Central memory CD8-positive, alpha-beta T cell (primary cell): ENCODE data around the gene MRPS18B.

Experiments
- ATAC-seq: fragments of 150-1000 bp; cut with Tn5 transposase; replicated peaks from 2 replicates; pipeline ENCODE4 v1.10.0; 2022; ENCODE audit warnings: mild to moderate bottlenecking, moderate FRiP score, moderate number of reproducible peaks; ENCODE audit not compliant: poor library complexity, severe bottlenecking; ENCODE audit errors: extremely low read depth
- DNase-seq, 2 donors: peaks; one replicate each; pipeline ENCODE4 v3.0.0; 2021; ENCODE audit warnings: low spot score in 2 of 2
- H3K27ac Mint-ChIP-seq: one replicate; pipeline ENCODE4 v1.8.0; 2022; ENCODE audit warnings: low read depth, mild to moderate bottlenecking, moderate library complexity, mixed read lengths
- H3K27me3 Mint-ChIP-seq: one replicate; pipeline ENCODE4 v1.8.0; 2022; ENCODE audit warnings: mixed read lengths
- H3K36me3 Mint-ChIP-seq: one replicate; pipeline ENCODE4 v1.8.0; 2022; ENCODE audit warnings: mild to moderate bottlenecking, moderate library complexity, mixed read lengths; ENCODE audit not compliant: insufficient read depth
- H3K4me1 Mint-ChIP-seq: one replicate; pipeline ENCODE4 v1.8.0; 2022; ENCODE audit warnings: mixed read lengths
- H3K4me3 Mint-ChIP-seq: one replicate; pipeline ENCODE4 v1.8.0; 2022; ENCODE audit warnings: mild to moderate bottlenecking, moderate library complexity, mixed read lengths
- H3K9me3 Mint-ChIP-seq: one replicate; pipeline ENCODE4 v1.8.0; 2022; ENCODE audit warnings: mixed read lengths

Gene MRPS18B

DNA sequence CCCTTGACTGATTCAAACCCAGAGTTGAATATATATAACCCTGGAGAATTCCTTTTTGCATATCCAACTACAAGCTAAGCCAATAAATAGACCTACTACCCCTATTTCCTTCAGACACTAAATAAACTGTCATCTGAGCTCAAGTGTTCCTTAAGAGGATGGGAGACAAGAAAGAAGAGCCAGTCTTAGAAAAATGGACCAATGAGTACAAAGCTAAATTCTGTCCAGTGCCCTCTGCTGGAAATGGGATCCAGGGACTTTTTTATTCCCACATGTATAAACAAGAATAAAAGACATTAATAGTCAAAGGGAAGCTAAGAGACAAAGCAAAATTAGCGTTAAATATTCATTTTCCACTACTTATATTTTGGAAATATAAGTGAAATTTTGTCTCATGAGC, 5.4 kb upstream of the MRPS18B start:
- no peak for DNase-seq
- peak overlapping the region; percentile 87 for H3K27ac Mint-ChIP-seq
- no peaks in the 10 kb centered on the region for H3K9me3 Mint-ChIP-seq
- ATAC-seq: no peak
- H3K4me3 Mint-ChIP-seq: no peak overlapping the region
- H3K36me3 Mint-ChIP-seq: peaks cover 66% of the 10 kb centered on the region
- no peaks in the 10 kb centered on the region for H3K27me3 Mint-ChIP-seq
- peaks cover 79% of the 10 kb centered on the region for H3K4me1 Mint-ChIP-seq

DNA sequence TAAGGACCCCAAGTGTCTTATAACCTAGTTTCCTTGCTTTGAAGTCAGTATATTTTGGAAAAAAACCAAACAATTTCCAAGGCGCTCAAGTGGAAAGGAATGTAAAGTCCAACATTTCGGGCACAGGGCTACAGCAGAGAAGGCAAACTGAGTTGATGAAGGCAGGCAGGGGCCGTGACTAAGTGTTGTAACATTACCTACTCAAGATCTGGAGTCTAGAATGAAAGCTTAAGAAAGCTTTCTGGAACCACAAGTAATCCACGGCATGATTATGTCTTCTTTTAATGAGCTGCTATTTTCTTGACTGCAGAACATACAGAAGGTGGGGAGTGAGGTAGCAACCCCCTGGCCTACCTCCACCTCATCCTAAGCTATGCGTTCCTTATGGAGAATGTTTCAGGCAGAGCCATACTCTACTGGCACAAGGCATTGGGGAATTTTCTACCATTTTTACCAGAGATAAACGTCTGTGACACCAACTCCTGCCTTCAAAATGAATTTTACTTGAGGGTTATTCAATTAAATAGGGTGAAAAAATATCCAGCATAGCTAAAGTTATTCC, 4.9 kb upstream of the MRPS18B start:
- peaks cover 75% of the 10 kb centered on the region for H3K4me1 Mint-ChIP-seq

GRCh38 chr6:30613251-30614043, 4.2 kb upstream of the MRPS18B start:
- Mint-ChIP-seq H3K4me1 (peaks cover 78% of the 10 kb centered on the region), H3K9me3 (no peaks in the 10 kb centered on the region), H3K36me3 (peaks cover 61% of the 10 kb centered on the region), H3K4me3 (peak overlapping the region; percentile 93), H3K27ac (peak overlapping the region; percentile 99), H3K27me3 (no peaks in the 10 kb centered on the region)
- ATAC-seq (no peak), DNase-seq (no peak)

More for the DNA sequence above, 4.9 kb upstream of the MRPS18B start:
- ATAC-seq (no peak), DNase-seq (no peak)
- H3K27ac Mint-ChIP-seq: peak overlapping the region; percentile 99
- H3K27me3 Mint-ChIP-seq: no peaks in the 10 kb centered on the region
- H3K4me3 Mint-ChIP-seq: no peak overlapping the region
- H3K36me3 Mint-ChIP-seq: peaks cover 66% of the 10 kb centered on the region
- H3K9me3 Mint-ChIP-seq: no peaks in the 10 kb centered on the region

DNA sequence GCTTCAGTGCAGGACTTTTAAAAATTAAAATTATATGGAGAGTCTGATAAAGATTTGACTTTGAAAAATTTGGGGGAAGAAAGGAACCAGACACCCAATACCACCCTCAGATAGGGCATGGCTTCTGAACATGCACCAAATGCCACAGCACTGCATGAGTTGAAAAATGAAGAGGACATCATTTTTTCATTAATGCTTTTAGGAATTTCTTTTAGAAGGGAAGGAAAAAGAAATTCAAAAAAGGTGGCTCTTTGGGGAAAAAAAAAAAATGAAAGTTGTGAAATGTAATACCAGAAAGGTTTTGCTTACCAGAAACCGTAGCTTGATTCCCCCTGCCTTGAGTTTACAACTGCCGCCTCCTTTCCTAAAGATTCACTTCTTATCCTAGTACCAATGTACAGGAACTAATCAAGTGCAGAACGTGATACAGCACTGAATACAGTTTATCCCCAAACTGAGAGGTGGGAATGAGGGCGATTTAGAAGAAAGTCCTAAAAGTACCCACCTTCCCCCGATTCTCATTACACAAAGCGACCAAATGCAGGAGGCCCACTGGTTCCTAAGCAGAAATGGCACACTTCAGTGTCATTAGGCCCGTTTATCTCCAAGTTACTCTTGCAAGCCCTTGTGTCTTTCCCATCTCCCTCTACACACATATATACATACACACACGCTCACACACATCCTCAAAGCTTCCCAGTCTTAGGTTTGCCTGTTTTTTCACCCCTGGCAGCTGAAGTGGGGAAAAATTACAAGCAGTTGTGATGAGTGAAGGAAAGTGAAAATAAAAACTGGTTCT, 3.4 kb upstream of the MRPS18B start:
- peak overlapping the region; percentile 93 for H3K4me3 Mint-ChIP-seq
- DNase-seq (no peak), ATAC-seq (no peak)
- H3K36me3 Mint-ChIP-seq: peaks cover 55% of the 10 kb centered on the region
- H3K9me3 Mint-ChIP-seq: no peaks in the 10 kb centered on the region
- no peaks in the 10 kb centered on the region for H3K27me3 Mint-ChIP-seq
- peak overlapping the region; percentile 99 for H3K27ac Mint-ChIP-seq
- H3K4me1 Mint-ChIP-seq: peaks cover 74% of the 10 kb centered on the region

DNA sequence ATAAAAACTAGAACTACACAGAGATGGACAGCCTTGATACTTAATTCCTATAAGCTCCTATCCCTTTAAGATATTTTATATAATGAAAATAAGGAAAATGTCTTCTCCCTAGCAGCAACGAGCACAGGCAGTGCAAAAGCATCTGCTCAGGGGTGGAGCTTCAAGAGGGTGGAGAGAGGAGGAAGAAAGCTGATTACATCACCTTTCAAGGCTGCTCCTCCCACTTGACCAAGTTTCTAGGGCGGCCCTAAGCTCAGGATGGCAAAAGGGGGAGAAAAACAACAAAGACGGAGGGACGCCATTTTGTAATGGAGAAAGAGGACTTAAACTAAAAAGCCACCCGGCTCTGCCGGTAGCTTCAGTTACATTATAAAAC, 2.8 kb upstream of the MRPS18B start:
- Mint-ChIP-seq H3K9me3 (no peaks in the 10 kb centered on the region), H3K36me3 (peaks cover 55% of the 10 kb centered on the region), H3K4me1 (peaks cover 68% of the 10 kb centered on the region), H3K4me3 (peak overlapping the region; percentile 93), H3K27ac (peak overlapping the region; percentile 99), H3K27me3 (no peaks in the 10 kb centered on the region)
- ATAC-seq (peak; percentile 57), DNase-seq (peak; percentile 63 to 88)

DNA sequence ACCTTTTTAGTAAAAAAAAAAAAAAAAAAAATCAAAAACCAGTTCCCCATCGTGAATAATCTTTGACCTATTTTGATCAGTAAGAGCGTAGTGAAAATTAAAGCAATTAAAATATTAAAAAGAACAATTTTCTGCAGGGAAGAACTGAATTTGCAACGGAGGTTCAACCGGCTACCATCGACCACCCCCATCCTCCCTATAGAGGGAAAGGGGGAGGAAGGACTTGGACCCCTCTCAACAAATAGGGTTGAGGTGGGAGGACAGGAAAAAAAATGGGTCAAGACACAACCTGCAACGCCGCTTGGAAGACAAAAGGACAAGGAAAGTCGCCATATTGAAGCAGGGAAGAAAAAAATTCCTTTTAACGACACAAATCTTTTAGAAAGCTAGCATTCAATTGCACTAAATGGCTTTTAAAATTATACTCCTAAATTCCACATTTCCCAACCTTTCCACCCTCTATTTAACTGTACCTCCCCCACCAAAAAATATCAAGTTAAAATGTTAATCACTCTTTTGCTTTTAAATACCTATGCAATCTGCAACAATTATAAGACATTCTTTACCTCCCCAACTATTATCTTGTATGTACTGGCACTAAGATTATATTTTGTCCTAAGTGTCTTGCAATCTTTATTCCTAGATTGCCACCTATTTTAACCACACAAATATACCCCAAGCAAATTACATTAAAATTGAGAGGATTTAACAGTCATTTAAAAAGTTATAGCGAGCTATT, 2.3 kb upstream of the MRPS18B start:
- DNase-seq (peak; percentile 34 to 44), ATAC-seq (no peak)
- Mint-ChIP-seq H3K4me1 (peaks cover 63% of the 10 kb centered on the region), H3K27ac (peak overlapping the region; percentile 99), H3K27me3 (no peaks in the 10 kb centered on the region), H3K36me3 (peaks cover 53% of the 10 kb centered on the region), H3K4me3 (peak overlapping the region; percentile 93), H3K9me3 (no peaks in the 10 kb centered on the region)

GRCh38 chr6:30615958-30616810, 1.5 kb upstream of the MRPS18B start:
- DNase-seq (peak; percentile 36 to 46), ATAC-seq (no peak)
- Mint-ChIP-seq H3K9me3 (no peaks in the 10 kb centered on the region), H3K27ac (peak overlapping the region; percentile 99), H3K27me3 (no peaks in the 10 kb centered on the region), H3K4me1 (peaks cover 58% of the 10 kb centered on the region), H3K36me3 (peaks cover 55% of the 10 kb centered on the region), H3K4me3 (peak overlapping the region; percentile 93)

GRCh38 chr6:30616811-30617564, 652 bp upstream of the MRPS18B start, which contains the start of gene PPP1R10:
TSS of gene PPP1R10 (minus strand) at chr6:30617243. CDS start at chr6:30609944, 7,299 bp downstream.
- H3K36me3 Mint-ChIP-seq: peaks cover 63% of the 10 kb centered on the region
- no peaks in the 10 kb centered on the region for H3K27me3 Mint-ChIP-seq
- H3K27ac Mint-ChIP-seq: peak within 1 kb of the TSS; percentile 99
- H3K9me3 Mint-ChIP-seq: no peaks in the 10 kb centered on the region
- peak within 1 kb of the TSS; percentile 93 for H3K4me3 Mint-ChIP-seq
- ATAC-seq (peak; percentile 73), DNase-seq (peak; percentile 91 to 99)
- H3K4me1 Mint-ChIP-seq: peaks cover 50% of the 10 kb centered on the region

DNA sequence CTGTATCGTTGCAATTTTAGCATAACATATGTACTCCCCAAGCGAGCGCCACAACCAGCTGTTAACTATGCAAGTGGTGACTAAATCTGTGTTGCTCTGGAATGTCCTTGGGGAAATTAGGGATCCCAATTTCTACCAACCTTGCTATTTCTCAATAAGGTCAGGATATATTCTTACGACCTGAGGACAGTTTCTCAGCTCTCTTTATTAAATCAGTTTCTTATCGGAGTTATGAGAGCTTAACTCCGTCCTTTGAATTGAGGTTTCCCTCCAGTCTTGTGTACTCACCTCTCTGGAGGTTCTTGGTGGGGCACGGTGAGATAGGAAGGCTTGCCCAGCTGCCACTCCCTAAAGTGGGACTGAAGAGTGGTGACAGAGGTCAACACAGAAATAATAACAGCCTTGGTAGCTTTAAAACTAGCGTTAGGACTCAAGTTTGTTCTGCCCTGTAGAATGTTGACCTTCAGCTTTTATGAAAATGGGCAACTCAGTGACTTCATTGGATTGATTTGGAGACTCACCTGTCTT, 694 bp downstream of the MRPS18B start:
- peaks cover 44% of the 10 kb centered on the region for H3K4me1 Mint-ChIP-seq
- H3K36me3 Mint-ChIP-seq: peaks cover 73% of the 10 kb centered on the region
- peak overlapping the region; percentile 93 for H3K4me3 Mint-ChIP-seq
- H3K9me3 Mint-ChIP-seq: no peaks in the 10 kb centered on the region
- no peak for ATAC-seq
- no peaks in the 10 kb centered on the region for H3K27me3 Mint-ChIP-seq
- no peak for DNase-seq
- H3K27ac Mint-ChIP-seq: peak overlapping the region; percentile 99

DNA sequence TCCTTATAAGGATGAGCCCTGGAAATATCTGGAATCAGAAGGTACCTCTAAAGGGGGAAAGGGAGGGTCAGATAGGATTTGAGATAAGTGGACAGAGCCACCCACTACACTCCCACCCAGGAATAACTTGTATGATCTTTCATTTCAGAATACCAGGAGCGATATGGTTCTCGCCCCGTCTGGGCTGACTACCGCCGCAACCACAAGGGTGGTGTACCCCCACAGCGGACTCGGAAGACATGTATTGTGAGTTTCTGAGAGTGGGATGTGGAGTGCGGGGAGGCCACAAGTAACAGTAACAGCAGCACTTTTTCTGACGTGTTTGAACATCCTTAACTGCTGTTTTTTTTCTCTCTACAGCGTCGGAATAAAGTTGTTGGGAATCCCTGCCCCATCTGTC, 1.9 kb downstream of the MRPS18B start:
- ATAC-seq: no peak
- no peak for DNase-seq
- no peaks in the 10 kb centered on the region for H3K9me3 Mint-ChIP-seq
- H3K36me3 Mint-ChIP-seq: peaks cover 71% of the 10 kb centered on the region
- H3K27me3 Mint-ChIP-seq: no peaks in the 10 kb centered on the region
- peak overlapping the region; percentile 99 for H3K27ac Mint-ChIP-seq
- H3K4me3 Mint-ChIP-seq: peak overlapping the region; percentile 93
- peaks cover 32% of the 10 kb centered on the region for H3K4me1 Mint-ChIP-seq

DNA sequence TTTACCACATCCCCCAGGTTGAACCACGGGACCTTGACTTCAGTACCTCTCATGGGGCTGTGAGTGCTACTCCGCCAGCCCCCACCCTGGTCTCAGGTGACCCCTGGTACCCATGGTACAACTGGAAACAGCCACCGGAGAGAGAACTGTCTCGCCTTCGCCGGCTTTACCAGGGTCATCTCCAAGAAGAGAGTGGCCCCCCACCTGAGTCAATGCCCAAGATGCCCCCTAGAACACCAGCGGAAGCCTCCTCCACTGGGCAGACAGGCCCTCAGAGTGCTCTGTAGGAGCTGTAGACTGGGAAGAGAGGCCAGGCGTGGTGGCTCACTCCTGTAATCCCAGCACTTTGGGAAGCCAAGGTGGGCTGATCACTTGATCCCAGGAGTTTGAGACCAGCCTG, 7.9 kb downstream of the MRPS18B start:
- H3K36me3 Mint-ChIP-seq: peaks cover 56% of the 10 kb centered on the region
- DNase-seq (no peak), ATAC-seq (no peak)
- peak overlapping the region; percentile 91 for H3K27ac Mint-ChIP-seq
- no peaks in the 10 kb centered on the region for H3K9me3 Mint-ChIP-seq
- peaks cover 27% of the 10 kb centered on the region for H3K4me1 Mint-ChIP-seq
- H3K27me3 Mint-ChIP-seq: no peaks in the 10 kb centered on the region
- H3K4me3 Mint-ChIP-seq: peak overlapping the region; percentile 86
